GM18519 (cell line): ENCODE measurements around the gene CD47.

Experiments
- ATAC-seq: cut with Tn5 transposase; IDR thresholded peaks from one replicate; pipeline ENCODE4 v1.9.1; 2021; ENCODE audit warnings: mild to moderate bottlenecking, moderate library complexity; ENCODE audit not compliant: unreplicated experiment, low FRiP score

CD47 gene

GRCh38 chr3:108118038-108118768 is 27.4 kb upstream of the CD47 start:
- no peak for ATAC-seq

- no peak for ATAC-seq
Measured at GRCh38 chr3:108117241-108117775, 26.5 kb upstream of the CD47 start.

- no peak for ATAC-seq
Measured at GRCh38 chr3:108114423-108115065, 23.7 kb upstream of the CD47 start.

GRCh38 chr3:108113975-108114374 is 23.1 kb upstream of the CD47 start:
- no peak for ATAC-seq

- ATAC-seq = no peak
Measured at GRCh38 chr3:108110934-108111333, 20.1 kb upstream of the CD47 start.

GRCh38 chr3:108108416-108108815 is 17.6 kb upstream of the CD47 start:
- no peak for ATAC-seq

GRCh38 chr3:108106449-108106848 is 15.6 kb upstream of the CD47 start:
- no peak for ATAC-seq

- ATAC-seq = no peak
Measured at GRCh38 chr3:108106031-108106430, 15.2 kb upstream of the CD47 start.

- no peak for ATAC-seq
Measured at GRCh38 chr3:108103886-108104797, 13.3 kb upstream of the CD47 start.

- no peak for ATAC-seq
Measured at GRCh38 chr3:108103040-108103751, 12.4 kb upstream of the CD47 start.

GRCh38 chr3:108102420-108103039 is 11.7 kb upstream of the CD47 start:
- no peak for ATAC-seq

GRCh38 chr3:108100906-108101660 is 10.3 kb upstream of the CD47 start:
- peak; percentile 88 for ATAC-seq

- ATAC-seq = no peak
Measured at GRCh38 chr3:108099679-108100428, 9.0 kb upstream of the CD47 start.

GRCh38 chr3:108099244-108099643 is 8.4 kb upstream of the CD47 start:
- ATAC-seq = no peak

GRCh38 chr3:108098003-108098370 is 7.2 kb upstream of the CD47 start:
- ATAC-seq = no peak

GRCh38 chr3:108097322-108098002 is 6.6 kb upstream of the CD47 start:
- ATAC-seq = no peak

- no peak for ATAC-seq
Measured at GRCh38 chr3:108096532-108097321, 5.9 kb upstream of the CD47 start.
